HCT116 (cell line): Measurements from ENCODE around the gene PROSER2.

Experiments used
- ELF1 ChIP-seq: IDR thresholded peaks from 2 replicates; pipeline ENCODE4 v1.6.1; 2012; ENCODE audit warnings: low read depth, borderline replicate concordance
- EZH2 ChIP-seq: fragments of 200-600 bp; sonication (generic); IDR thresholded peaks from 2 replicates; pipeline ENCODE4 v1.6.1; 2017; ENCODE audit warnings: antibody characterized with exemption, mixed run types
- EZH2phosphoT487 ChIP-seq: fragments of 200-600 bp; IDR thresholded peaks from 2 replicates; pipeline ENCODE4 v1.6.1; 2018; ENCODE audit warnings: antibody characterized with exemption, borderline replicate concordance
- JUND ChIP-seq: IDR thresholded peaks from 2 replicates; pipeline ENCODE4 v1.6.1; 2012
- POLR2A ChIP-seq: IDR thresholded peaks from 2 replicates; pipeline ENCODE4 v1.7.0; 2011; ENCODE audit warnings: borderline replicate concordance; ENCODE audit not compliant: insufficient read depth, insufficient read length; ENCODE audit errors: extremely low read depth
- POLR2AphosphoS5 ChIP-seq: IDR thresholded peaks from 2 replicates; pipeline ENCODE4 v1.6.1; 2011; ENCODE audit warnings: mild to moderate bottlenecking, low read depth, low read length, moderate library complexity
- SIN3A ChIP-seq: IDR thresholded peaks from 2 replicates; pipeline ENCODE4 v1.6.1; 2012; ENCODE audit warnings: low read depth
- SP1 ChIP-seq: IDR thresholded peaks from 2 replicates; pipeline ENCODE4 v1.6.1; 2012; ENCODE audit warnings: low read depth
- YY1 ChIP-seq: IDR thresholded peaks from 2 replicates; pipeline ENCODE4 v1.6.1; 2011; ENCODE audit warnings: low read length, low read depth, moderate library complexity, mild to moderate bottlenecking; ENCODE audit not compliant: insufficient replicate concordance; ENCODE audit errors: extremely low read depth
- TF ChIP-seq, protein P1 (sequence below): IDR thresholded peaks from 2 replicates; pipeline ENCODE4 v1.6.1; 2012; ENCODE audit warnings: low read depth
- TF ChIP-seq, protein P2 (sequence below), 3 experiments: fragments of 200-600 bp in 1 of 3; sonication (generic) in 1 of 3; IDR thresholded peaks in 2 of 3; conservative IDR thresholded peaks in 1 of 3; 2 replicates each; pipeline ENCODE4 v1.5.1; 2012 to 2017; ENCODE audit warnings: low read depth in 2 of 3, low read length in 2 of 3, antibody characterized with exemption in 1 of 3, borderline replicate concordance in 1 of 3, control low read depth in 1 of 3, mild to moderate bottlenecking in 1 of 3, mixed read lengths in 1 of 3, mixed run types in 1 of 3, moderate library complexity in 1 of 3; ENCODE audit not compliant: insufficient read depth in 1 of 3
- TF ChIP-seq, protein P3 (sequence below): IDR thresholded peaks from 2 replicates; pipeline ENCODE4 v1.6.1; 2012

DNA sequence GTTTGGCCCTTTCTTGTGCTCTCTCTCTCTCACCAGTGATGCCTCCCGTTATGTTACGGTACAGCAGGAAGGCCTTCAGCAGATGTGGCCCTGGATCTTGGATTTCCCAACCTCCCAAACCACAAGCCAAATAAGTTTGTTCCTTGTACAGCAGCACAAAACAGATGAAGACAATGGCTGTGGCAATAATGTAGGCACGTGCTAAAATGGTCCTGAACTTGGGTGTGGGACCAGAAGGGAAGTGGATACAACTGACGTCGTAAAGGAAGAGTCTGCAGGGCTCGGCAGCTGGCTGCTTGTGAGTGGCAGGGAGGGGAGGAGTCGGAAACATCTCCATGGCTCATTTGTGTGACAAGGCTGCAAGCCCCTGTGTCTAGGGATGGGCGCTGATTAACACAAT, 26.8 kb downstream of the PROSER2 start:
- TF ChIP-seq, protein P1, sequence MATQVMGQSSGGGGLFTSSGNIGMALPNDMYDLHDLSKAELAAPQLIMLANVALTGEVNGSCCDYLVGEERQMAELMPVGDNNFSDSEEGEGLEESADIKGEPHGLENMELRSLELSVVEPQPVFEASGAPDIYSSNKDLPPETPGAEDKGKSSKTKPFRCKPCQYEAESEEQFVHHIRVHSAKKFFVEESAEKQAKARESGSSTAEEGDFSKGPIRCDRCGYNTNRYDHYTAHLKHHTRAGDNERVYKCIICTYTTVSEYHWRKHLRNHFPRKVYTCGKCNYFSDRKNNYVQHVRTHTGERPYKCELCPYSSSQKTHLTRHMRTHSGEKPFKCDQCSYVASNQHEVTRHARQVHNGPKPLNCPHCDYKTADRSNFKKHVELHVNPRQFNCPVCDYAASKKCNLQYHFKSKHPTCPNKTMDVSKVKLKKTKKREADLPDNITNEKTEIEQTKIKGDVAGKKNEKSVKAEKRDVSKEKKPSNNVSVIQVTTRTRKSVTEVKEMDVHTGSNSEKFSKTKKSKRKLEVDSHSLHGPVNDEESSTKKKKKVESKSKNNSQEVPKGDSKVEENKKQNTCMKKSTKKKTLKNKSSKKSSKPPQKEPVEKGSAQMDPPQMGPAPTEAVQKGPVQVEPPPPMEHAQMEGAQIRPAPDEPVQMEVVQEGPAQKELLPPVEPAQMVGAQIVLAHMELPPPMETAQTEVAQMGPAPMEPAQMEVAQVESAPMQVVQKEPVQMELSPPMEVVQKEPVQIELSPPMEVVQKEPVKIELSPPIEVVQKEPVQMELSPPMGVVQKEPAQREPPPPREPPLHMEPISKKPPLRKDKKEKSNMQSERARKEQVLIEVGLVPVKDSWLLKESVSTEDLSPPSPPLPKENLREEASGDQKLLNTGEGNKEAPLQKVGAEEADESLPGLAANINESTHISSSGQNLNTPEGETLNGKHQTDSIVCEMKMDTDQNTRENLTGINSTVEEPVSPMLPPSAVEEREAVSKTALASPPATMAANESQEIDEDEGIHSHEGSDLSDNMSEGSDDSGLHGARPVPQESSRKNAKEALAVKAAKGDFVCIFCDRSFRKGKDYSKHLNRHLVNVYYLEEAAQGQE: no peak
- no peak for TF ChIP-seq YY1
- TF ChIP-seq, protein P2, sequence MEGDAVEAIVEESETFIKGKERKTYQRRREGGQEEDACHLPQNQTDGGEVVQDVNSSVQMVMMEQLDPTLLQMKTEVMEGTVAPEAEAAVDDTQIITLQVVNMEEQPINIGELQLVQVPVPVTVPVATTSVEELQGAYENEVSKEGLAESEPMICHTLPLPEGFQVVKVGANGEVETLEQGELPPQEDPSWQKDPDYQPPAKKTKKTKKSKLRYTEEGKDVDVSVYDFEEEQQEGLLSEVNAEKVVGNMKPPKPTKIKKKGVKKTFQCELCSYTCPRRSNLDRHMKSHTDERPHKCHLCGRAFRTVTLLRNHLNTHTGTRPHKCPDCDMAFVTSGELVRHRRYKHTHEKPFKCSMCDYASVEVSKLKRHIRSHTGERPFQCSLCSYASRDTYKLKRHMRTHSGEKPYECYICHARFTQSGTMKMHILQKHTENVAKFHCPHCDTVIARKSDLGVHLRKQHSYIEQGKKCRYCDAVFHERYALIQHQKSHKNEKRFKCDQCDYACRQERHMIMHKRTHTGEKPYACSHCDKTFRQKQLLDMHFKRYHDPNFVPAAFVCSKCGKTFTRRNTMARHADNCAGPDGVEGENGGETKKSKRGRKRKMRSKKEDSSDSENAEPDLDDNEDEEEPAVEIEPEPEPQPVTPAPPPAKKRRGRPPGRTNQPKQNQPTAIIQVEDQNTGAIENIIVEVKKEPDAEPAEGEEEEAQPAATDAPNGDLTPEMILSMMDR (IDR thresholded peaks at IDR 0.05 in 2 of 3, conservative IDR thresholded peaks at IDR 0.05 in 1 of 3; ENCODE audit: borderline replicate concordance in 1 of 3, insufficient read depth in 1 of 3, low read depth in 2 of 3, low read length in 2 of 3): no peak
- TF ChIP-seq ELF1: no peak
- TF ChIP-seq JUND: no peak
- TF ChIP-seq POLR2A: no peak
- TF ChIP-seq, protein P3, sequence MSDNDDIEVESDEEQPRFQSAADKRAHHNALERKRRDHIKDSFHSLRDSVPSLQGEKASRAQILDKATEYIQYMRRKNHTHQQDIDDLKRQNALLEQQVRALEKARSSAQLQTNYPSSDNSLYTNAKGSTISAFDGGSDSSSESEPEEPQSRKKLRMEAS: no peak
- no peak for TF ChIP-seq POLR2AphosphoS5
- no peak for TF ChIP-seq EZH2phosphoT487
- no peak for TF ChIP-seq EZH2
- TF ChIP-seq SIN3A: no peak
- no peak for TF ChIP-seq SP1
